Stimulated activated effector memory CD8-positive, alpha-beta T cell treated with anti-CD3 and anti-CD28 coated beads, Interleukin-12 subunit alpha, Interleukin-12 subunit beta, amount 100 ng/mL, for 72 hours (primary cell): ENCODE results near the gene UGT1A3.
"Not testable (repeated sequence)": the region's sequence is repeated elsewhere in the genome, so short reads cannot be mapped to it uniquely, and the experiment has no call there.

ENCODE experiments used
- ATAC-seq: fragments of 150-1000 bp; cut with Tn5 transposase; 2 replicates; pipeline ENCODE4 v1.10.0; 2021
- DNase-seq, 2 donors: peaks; one replicate each; pipeline ENCODE4 v3.0.0; 2021 to 2022; ENCODE audit warnings: low spot score in 2 of 2
- H3K27ac Mint-ChIP-seq: one replicate; pipeline ENCODE4 v1.8.0; 2022; ENCODE audit warnings: mild to moderate bottlenecking, mixed read lengths
- H3K36me3 Mint-ChIP-seq: one replicate; pipeline ENCODE4 v1.8.0; 2022; ENCODE audit warnings: mild to moderate bottlenecking, mixed read lengths
- H3K4me1 Mint-ChIP-seq: one replicate; pipeline ENCODE4 v1.8.0; 2022; ENCODE audit warnings: mixed read lengths
- H3K4me3 Mint-ChIP-seq: one replicate; pipeline ENCODE4 v1.8.0; 2022; ENCODE audit warnings: mild to moderate bottlenecking, mixed read lengths
- H3K9me3 Mint-ChIP-seq: one replicate; pipeline ENCODE4 v1.8.0; 2022; ENCODE audit warnings: mixed read lengths

Gene UGT1A3

DNA sequence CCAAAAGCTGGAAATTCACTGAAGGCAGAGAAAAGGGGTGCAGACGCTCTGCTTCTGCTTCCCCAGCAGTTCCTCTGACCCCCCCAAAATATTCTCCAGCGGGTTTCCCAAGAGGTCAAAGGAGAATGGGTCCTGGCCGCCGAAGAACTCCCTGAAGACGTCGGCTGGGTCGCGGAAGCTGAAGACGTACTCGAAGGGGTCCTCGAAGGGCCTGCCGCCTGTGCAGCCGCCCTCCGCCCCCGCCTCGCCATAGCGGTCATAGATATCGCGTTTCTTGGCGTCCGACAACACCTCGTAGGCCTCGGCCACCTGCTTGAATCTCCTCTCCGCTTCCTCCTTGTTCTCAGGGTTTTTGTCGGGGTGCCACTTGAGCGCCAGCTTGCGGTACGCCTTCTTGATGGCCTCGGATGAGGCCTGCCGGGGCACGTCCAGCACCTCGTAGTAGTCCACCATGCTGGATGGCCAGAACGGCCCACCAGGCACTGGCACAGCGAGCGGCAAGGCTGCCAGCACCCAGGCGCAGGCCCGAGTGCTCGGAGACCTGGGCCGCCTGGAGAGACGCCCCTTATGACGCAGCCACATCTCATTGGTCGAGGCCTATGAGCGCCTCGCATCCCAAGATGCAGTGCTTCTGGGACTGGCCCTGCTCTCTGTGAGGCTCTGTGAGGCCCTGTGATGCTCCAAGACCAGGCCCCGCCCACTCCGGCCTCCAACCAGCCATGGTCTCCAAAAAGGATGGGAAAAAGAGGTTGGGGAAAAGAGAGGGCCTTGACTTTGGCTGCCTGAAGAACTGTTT, 14.8 kb downstream of the UGT1A3 start:
- H3K4me1 Mint-ChIP-seq = no peaks in the 10 kb centered on the region
- no peak overlapping the region for H3K4me3 Mint-ChIP-seq
- no peak overlapping the region for H3K27ac Mint-ChIP-seq
- H3K9me3 Mint-ChIP-seq = no peaks in the 10 kb centered on the region
- DNase-seq = no peak
- no peaks in the 10 kb centered on the region for H3K36me3 Mint-ChIP-seq
- ATAC-seq = no peak

DNA sequence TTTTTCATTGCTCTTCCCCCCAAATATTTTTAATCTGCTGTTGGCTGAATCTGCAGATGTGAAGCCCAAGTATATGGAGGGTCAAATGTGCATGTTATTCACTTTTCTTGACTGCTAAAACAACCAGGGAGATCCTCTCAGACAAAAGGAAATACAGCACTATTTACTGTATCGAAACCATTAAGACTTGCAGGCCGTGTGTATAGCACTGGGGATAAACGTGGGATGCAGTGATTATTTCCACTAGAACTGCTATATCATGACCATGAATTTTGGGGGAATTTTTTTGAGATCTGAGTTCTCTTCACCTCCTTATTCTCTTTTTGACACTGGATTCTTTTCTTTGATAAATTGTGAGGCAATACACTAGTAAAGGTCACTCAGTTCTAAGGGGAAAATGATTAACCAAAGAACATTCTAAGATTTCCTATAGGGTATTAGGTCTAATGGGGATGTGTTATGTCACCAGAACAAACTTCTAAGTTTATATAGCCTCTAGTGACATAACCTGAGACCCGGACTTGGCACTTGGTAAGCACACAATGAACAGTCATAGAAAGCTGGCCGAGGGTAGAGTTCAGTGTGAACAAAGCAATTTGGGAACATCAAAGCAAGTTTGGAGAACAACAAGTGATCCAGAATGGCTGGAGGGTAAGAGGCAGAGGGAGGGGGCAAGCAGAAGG, 16.4 kb downstream of the UGT1A3 start:
- H3K36me3 Mint-ChIP-seq = no peaks in the 10 kb centered on the region
- no peaks in the 10 kb centered on the region for H3K4me1 Mint-ChIP-seq
- no peak for DNase-seq
- no peak for ATAC-seq
- H3K9me3 Mint-ChIP-seq = peaks cover 6% of the 10 kb centered on the region
- H3K4me3 Mint-ChIP-seq = no peak overlapping the region
- no peak overlapping the region for H3K27ac Mint-ChIP-seq

DNA sequence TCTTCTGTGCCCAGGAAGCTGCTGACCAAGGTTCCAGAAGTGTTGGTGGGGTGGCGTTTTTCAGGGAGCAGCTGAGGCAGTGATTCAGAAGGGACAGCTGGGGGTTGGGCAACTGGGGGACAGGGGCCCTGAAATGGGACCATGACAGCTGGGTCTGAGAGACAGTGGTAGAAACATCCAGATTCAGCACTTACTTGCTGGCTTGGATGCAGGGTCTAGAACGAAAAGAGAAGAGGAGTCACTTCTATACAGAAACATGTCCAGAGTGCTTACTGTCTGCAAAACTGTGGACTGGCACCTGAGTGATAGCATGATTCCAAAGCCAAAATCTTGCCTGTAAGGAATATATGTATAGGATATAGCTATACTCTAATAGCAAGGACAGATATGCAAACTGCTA, 17.0 kb downstream of the UGT1A3 start:
- not testable (repeated sequence) for ATAC-seq, DNase-seq, H3K4me3 Mint-ChIP-seq, H3K27ac Mint-ChIP-seq, H3K4me1 Mint-ChIP-seq, H3K36me3 Mint-ChIP-seq, H3K9me3 Mint-ChIP-seq

DNA sequence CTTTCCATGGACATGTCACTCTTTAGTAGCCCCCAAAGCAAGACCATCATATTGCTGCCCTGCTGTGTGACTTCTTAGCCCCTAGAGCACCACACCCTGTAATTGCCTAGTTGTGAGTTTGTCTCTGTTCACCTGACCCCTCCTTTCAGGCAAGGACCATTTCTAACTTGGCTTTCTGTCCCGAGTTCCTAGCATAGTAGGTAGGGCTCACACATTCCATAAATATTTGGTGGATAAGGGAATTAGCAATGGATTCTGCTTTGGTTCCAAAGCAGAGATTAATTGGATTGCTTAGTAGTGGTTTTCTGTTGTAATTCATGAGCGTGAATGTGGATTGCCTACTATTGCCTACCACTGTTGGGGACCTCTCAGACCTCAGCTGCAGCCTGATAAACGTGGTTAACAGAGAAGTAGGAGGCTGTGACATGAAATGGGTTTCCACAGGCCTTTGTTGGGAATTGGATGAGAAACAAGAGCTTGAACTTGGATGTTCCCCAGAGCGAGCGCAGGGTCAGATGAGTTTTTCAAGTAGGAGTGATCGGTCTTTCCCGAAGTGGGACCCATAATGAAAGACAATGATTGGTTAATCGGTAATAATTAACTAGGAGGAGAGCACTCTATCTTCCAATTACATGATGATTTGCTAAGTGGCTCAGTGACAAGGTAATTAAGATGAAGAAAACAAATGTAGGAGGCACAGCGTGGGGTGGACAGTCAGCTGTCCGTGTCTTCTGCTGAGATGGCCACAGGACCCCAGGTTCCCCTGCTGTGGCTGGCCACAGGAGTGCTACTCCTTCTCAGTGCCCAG, 17.8 kb downstream of the UGT1A3 start:
- Mint-ChIP-seq H3K4me3 (no peak overlapping the region), H3K4me1 (no peaks in the 10 kb centered on the region), H3K9me3 (peaks cover 10% of the 10 kb centered on the region), H3K36me3 (no peaks in the 10 kb centered on the region), H3K27ac (no peak overlapping the region)
- ATAC-seq (no peak), DNase-seq (no peak)

DNA sequence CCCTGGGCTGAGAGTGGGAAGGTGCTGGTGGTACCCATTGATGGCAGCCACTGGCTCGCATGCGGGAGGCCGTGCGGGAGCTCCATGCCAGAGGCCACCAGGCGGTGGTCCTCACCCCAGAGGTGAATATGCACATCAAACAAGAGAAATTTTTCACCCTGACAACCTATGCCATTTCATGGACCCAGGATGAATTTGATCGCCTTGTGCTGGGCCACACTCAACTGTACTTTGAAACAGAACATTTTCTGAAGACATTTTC, 18.4 kb downstream of the UGT1A3 start:
- no peak for ATAC-seq
- Mint-ChIP-seq H3K4me1 (no peaks in the 10 kb centered on the region), H3K4me3 (no peak overlapping the region), H3K9me3 (peaks cover 11% of the 10 kb centered on the region), H3K27ac (no peak overlapping the region), H3K36me3 (no peaks in the 10 kb centered on the region)
- no peak for DNase-seq

DNA sequence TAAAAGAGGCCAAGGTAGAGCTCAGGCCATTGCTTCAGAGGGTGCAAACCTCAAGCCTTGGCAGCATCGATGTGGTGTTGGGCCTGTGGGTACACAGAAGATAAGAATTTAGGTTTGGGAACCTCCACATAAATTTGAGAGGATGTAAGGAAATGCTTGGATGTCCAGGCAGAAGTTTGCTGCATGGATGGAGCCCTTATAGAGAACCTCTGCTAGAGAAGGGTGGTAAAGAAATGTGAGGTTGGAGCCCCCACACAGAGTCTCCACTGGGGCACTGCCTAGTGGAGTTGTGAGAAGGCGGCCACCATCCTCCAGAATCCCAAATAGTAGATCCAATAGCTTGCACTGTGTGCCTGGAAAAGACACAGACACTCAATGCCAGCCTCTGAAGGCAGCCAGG, 21.8 kb downstream of the UGT1A3 start:
- DNase-seq, H3K27ac Mint-ChIP-seq, ATAC-seq, H3K4me1 Mint-ChIP-seq, H3K4me3 Mint-ChIP-seq, H3K36me3 Mint-ChIP-seq: not testable (repeated sequence)
- H3K9me3 Mint-ChIP-seq = peaks cover 11% of the 10 kb centered on the region

DNA sequence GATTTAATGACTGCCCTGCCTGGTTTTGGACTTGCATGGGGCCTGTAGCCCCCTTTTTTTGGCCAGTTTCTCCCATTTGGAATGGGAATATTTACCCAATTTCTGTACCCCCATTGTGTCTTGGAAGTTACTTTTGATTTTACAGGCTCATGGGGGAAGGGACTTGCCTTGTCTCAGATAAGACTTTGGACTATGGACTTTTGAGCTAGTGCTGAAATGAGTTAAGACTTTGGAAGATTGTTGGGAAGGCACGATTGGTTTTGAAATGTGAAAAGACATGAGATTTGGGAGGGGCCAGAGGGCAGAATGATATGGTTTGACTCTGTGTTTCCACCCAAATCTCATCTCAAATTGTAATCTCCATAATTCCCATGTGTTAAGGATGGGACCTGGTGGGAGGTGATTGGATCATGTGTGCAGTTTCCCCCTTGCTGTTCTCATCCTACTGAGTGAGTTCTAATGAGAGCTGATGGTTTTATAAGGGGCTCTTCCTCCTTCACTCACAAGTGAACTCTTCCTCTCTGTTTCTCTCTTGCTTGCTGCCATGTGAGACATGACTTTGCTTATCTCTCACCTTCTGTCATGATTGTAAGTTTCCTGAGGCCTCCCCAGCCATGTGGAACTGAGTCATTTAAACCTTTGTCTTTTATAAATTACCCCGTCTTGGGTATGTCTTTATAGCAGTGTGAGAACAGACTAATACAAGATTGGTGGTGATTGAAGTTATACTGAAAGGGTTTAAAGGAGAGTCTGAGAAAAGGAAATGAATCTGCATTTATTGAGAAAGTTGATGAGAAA, 22.6 kb downstream of the UGT1A3 start:
- not testable (repeated sequence) for H3K4me1 Mint-ChIP-seq, ATAC-seq, H3K36me3 Mint-ChIP-seq, DNase-seq, H3K4me3 Mint-ChIP-seq, H3K27ac Mint-ChIP-seq
- H3K9me3 Mint-ChIP-seq = peaks cover 11% of the 10 kb centered on the region

DNA sequence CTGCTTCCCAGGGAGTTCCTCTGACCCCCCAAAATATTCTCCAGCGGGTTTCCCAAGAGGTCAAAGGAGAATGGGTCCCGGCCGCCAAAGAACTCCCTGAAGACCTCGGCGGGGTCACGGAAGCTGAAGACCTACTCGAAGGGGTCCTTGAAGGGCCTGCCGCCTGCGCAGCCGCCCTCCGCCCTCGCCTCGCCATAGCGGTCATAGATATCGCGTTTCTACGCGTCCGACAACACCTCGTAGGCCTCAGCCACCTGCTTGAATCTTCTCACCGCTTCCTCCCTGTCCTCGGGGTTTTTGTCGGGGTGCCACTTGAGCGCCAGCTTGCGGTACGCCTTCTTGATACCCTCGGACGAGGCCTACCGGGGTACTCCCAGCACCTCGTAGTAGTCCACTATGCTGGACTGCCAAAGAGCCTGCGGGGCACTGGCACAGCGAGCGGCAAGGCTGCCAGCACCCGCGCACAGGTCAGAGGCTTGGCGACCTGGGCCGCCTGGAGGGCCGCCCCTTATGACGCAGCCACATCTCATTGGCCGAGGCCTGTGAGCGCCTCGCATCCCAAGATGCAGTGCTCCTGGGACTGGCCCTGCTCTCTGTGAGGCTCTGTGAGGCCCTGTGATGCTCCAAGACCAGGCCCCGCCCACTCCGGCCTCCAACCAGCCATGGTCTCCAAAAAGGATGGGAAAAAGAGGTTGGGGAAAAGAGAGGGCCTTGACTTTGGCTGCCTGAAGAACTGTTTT, 26.2 kb downstream of the UGT1A3 start:
- DNase-seq = no peak
- H3K36me3 Mint-ChIP-seq = no peaks in the 10 kb centered on the region
- no peak overlapping the region for H3K27ac Mint-ChIP-seq
- ATAC-seq = no peak
- peaks cover 7% of the 10 kb centered on the region for H3K9me3 Mint-ChIP-seq
- no peak overlapping the region for H3K4me3 Mint-ChIP-seq
- no peaks in the 10 kb centered on the region for H3K4me1 Mint-ChIP-seq

DNA sequence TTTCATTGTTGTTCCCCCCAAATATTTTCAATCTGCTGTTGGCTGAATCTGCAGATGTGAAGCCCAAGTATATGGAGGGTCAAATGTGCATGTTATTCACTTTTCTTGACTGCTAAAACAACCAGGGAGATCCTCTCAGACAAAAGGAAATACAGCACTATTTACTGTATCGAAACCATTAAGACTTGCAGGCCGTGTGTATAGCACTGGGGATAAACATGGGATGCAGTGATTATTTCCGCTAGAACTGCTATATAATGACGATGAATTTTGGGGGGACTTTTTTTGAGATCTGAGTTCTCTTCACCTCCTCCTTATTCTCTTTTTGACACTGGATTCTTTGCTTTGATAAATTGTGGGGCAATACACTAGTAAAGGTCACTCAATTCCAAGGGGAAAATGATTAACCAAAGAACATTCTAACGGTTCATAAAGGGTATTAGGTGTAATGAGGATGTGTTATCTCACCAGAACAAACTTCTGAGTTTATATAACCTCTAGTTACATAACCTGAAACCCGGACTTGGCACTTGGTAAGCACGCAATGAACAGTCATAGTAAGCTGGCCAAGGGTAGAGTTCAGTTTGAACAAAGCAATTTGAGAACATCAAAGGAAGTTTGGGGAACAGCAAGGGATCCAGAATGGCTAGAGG, 27.7 kb downstream of the UGT1A3 start:
- Mint-ChIP-seq H3K9me3 (peaks cover 2% of the 10 kb centered on the region), H3K4me1 (no peaks in the 10 kb centered on the region), H3K27ac (no peak overlapping the region), H3K4me3 (no peak overlapping the region), H3K36me3 (no peaks in the 10 kb centered on the region)
- DNase-seq (no peak), ATAC-seq (no peak)

DNA sequence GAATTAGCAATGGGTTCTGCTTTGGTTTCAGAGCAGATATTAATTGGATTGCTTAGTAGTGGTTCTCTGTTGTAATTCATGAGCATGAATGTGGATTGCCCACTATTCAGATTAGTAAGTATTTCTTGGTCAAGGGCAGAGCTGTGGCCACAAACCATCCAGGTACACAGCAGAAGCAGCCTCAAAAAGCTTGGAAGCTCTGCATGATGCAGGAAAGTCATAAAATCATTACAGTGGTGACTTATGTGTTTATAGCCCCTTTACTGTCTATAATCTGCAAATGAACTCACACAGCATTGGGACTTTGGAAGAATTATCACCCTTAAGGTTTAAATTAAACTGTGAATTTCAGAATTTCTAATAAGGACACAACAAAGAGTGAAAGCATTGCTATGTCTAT, 29.3 kb downstream of the UGT1A3 start:
- Mint-ChIP-seq H3K36me3 (no peaks in the 10 kb centered on the region), H3K9me3 (no peaks in the 10 kb centered on the region), H3K4me1 (no peaks in the 10 kb centered on the region), H3K4me3 (no peak overlapping the region), H3K27ac (no peak overlapping the region)
- DNase-seq (no peak), ATAC-seq (no peak)

DNA sequence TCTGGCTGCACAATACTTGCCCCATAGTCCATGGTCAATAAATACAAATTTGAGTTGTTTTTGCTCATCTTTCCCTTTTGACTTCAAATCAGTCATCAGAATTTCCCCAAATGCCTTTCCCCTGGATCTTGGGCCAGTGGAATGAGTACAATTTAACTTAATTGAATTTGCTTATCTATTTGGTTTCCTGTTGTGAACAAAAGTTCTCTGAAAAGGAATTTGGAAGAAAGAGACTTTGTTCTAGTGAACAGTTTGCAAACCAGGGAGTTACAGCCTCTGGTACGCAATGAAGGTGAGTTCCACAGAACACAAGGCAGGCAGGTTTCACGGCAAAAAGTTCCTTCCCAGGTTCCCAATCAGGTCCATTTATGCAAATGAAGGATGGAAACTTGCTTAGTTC, 30.0 kb downstream of the UGT1A3 start:
- Mint-ChIP-seq H3K4me3 (no peak overlapping the region), H3K27ac (no peak overlapping the region), H3K9me3 (no peaks in the 10 kb centered on the region), H3K4me1 (no peaks in the 10 kb centered on the region), H3K36me3 (no peaks in the 10 kb centered on the region)
- ATAC-seq (no peak), DNase-seq (no peak)

DNA sequence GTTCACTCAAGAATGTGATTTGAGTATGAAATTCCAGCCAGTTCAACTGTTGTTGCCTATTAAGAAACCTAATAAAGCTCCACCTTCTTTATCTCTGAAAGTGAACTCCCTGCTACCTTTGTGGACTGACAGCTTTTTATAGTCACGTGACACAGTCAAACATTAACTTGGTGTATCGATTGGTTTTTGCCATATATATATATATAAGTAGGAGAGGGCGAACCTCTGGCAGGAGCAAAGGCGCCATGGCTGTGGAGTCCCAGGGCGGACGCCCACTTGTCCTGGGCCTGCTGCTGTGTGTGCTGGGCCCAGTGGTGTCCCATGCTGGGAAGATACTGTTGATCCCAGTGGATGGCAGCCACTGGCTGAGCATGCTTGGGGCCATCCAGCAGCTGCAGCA, 31.2 kb downstream of the UGT1A3 start, which contains the start of gene UGT1A1:
Gene UGT1A1 (plus strand): TSS at position 228 of the 400 bp plus-strand sequence. CDS start 18 bp downstream, at position 246.
- H3K4me3 Mint-ChIP-seq = no peak within 1 kb of the TSS
- H3K9me3 Mint-ChIP-seq = no peaks in the 10 kb centered on the region
- ATAC-seq (no peak), DNase-seq (no peak)
- H3K27ac Mint-ChIP-seq = no peak within 1 kb of the TSS
- no peaks in the 10 kb centered on the region for H3K4me1 Mint-ChIP-seq
- no peaks in the 10 kb centered on the region for H3K36me3 Mint-ChIP-seq

DNA sequence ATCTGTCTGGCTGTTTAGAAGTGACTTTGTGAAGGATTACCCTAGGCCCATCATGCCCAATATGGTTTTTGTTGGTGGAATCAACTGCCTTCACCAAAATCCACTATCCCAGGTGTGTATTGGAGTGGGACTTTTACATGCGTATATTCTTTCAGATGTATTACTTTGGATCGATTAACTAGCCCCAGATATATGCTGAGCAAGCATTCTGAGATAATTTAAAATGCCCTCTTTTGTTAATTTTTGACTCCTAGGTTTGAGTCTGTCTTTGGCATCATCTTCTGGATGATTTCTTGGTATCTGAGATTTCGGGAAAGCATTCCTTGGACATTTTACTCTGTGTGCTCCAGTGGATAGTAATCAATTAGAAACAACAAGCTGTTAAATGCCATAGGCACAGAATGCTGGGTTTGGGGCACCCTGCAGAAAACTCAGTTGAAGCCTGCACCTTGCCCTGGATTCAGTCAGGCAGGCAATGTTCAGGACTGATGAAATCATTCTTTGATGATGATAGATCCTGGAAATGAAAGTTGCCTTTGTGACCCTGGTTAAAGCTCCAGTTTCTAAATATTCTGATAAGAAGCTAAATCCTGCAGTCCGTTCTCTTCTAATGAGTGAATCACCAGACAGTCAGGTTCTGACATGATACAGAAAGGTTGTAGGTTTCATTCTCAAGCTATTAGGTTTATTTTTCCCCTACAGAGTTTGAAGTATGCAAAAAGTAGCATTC, 32.4 kb downstream of the UGT1A3 start:
- Mint-ChIP-seq H3K36me3 (no peaks in the 10 kb centered on the region), H3K4me1 (no peaks in the 10 kb centered on the region), H3K27ac (no peak overlapping the region), H3K9me3 (no peaks in the 10 kb centered on the region), H3K4me3 (no peak overlapping the region)
- ATAC-seq = no peak
- DNase-seq = no peak

DNA sequence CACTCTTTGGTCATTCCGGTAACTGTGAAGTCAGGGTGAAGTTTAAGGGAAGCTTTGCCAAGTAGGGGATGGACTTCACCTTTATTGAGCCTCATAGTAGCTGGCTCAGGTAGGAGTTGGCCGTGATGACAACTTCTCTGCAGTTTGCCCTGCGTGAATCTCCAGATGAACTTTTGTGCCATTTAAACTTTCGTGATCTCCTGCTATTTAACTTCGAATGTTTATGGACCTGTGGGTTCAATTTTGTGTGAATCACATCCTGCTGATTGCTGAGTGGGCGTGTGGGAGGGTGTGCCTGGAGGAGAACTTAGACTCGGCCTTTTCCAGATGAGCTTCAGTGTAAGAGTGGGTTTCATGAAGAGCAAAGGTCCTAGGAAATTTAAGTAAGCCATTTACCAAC, 35.4 kb downstream of the UGT1A3 start:
- Mint-ChIP-seq H3K36me3 (no peaks in the 10 kb centered on the region), H3K4me1 (no peaks in the 10 kb centered on the region), H3K9me3 (no peaks in the 10 kb centered on the region), H3K27ac (no peak overlapping the region), H3K4me3 (no peak overlapping the region)
- ATAC-seq (no peak), DNase-seq (no peak)
